Activated CD8-positive, alpha-beta memory T cell treated with anti-CD3 and anti-CD28 coated beads for 1 hour (primary cell): ENCODE measurements around the gene PNMA6E.

ENCODE experiments used
- DNase-seq, 2 donors: peaks; one replicate each; pipeline ENCODE4 v3.0.0-alpha.2; 2020; ENCODE audit warnings: low read depth in 1 of 2; ENCODE audit errors: extremely low read depth in 1 of 2

Gene PNMA6E

DNA sequence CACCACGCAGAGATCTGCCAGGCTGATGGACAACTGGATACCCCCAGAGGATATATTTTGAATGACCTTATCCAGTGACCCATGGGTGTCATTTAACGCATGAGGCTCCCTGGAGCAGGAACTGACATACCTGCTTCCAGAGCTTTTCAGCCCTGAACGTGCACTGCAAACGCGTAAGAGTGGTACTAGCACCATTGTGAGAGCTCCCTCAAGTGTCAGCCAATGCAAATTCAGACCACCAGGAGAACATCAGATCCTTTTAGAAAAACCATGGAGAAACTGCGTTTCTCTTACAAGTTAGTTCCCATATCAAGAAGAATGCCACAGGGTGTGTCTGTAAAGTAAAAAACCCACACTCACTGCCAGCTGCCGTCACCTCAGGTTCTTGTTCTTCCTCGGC is 37.4 kb upstream of the PNMA6E start:
- DNase-seq = no peak

DNA sequence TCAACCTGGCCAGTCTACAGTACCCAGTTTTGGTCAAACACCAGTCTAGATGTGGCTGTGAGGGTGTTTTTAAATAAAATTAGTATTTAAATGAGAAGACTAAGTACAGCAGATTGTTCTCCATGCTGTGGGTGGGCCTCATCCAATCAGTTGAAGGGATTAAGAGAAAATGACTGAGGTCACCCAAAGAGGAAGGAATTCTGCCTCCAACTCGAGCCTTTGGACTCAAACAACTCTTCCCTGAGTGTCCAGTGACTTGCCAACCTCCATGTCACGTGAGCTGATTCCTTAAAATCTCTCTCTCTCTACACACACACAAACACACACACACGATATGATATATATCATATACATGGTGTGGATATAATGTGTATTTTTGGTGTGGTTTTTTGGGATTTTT is 34.7 kb upstream of the PNMA6E start:
- DNase-seq = no peak

- DNase-seq = no peak
Measured at GRCh38 chrX:153434801-153435200, 33.7 kb upstream of the PNMA6E start.

- no peak for DNase-seq
Measured at GRCh38 chrX:153433781-153434285, 32.7 kb upstream of the PNMA6E start.

DNA sequence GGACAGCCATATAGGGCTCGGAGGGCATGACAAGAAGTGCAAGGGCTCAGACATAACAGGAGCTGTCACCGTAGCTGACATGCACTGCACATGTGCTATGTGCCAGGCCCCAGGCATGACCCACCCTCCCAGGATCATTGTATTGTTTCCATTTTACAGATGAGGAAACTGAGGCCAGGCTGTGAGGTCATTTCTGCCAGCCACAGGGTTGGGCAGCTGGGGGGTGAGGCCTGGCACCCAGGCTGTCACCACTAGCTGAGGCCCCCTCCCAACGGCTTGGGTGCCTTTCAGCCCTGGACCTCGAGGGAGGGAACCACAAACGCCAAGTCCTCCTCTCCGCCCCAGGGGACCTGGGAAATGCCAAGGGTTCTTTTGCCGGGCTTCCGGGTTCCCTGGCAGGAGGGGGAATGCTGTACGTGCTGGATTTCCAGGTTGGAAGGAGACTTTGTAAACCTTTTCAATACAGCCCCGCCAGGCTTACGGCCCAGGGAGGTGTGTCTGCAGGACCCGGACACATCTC is 32.1 kb upstream of the PNMA6E start:
- DNase-seq = no peak

DNA sequence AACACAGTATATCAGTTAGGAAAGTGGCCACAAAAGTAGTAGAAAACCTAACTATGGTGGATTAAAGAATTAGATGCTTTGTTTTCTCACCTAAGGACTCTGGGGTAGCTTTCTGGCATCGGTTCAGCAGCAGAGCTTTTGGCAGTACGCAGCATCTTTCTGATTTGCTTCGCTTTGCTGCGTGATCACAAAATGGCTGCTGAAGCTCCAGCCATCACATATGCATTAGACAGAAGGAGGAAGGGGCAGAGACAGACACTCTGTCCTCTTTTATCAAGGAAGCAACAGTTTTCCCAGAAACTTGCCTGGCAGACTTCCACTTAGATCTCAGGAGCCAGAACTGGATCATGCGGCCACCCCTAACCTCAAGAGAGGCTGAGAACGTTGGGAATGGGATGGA is 29.6 kb upstream of the PNMA6E start:
- no peak for DNase-seq

GRCh38 chrX:153426204-153426603 is 25.1 kb upstream of the PNMA6E start:
- no peak for DNase-seq

- DNase-seq = no peak
Measured at GRCh38 chrX:153423652-153424051, 22.5 kb upstream of the PNMA6E start.

DNA sequence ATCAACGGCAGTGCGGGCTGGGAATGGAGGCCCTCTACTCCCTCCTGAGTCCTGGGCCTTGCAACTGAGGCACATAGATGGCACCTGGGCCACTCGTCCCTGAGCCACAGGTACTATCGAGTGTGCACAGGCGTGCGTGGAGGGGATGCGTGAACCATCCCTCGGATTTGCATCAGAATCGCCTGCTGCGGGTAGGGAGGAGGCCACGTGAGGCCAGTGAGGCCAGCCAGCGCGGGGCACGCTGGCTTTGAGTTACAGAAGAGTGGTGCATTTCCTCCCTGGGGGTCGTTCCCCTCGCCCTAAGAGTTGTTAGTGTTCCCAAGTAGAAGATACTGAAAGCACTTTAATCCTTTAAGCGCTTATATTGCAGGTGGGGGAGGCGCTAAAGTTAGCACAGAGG is 20.7 kb upstream of the PNMA6E start:
- DNase-seq = no peak

GRCh38 chrX:153420851-153421599 is 19.9 kb upstream of the PNMA6E start:
- no peak for DNase-seq

DNA sequence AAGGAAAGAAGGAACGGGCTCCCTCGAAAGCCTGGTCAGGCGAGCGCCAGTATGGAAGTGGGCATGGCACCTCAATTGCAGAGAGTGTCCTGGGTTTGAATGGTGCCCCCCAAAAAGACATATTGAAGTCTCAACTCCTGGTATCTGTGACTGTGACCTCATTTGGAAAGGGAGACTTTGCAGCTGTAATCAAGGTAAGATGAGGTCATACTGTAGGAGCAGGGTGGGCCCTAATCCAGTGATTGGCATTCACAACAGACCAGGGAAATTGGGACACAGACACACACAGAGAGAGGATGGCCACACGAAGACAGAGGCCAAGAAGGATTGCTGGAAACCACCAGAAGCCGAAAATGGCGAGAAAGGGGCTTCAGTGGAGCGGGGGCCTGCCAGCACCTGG is 16.5 kb upstream of the PNMA6E start:
- no peak for DNase-seq

DNA sequence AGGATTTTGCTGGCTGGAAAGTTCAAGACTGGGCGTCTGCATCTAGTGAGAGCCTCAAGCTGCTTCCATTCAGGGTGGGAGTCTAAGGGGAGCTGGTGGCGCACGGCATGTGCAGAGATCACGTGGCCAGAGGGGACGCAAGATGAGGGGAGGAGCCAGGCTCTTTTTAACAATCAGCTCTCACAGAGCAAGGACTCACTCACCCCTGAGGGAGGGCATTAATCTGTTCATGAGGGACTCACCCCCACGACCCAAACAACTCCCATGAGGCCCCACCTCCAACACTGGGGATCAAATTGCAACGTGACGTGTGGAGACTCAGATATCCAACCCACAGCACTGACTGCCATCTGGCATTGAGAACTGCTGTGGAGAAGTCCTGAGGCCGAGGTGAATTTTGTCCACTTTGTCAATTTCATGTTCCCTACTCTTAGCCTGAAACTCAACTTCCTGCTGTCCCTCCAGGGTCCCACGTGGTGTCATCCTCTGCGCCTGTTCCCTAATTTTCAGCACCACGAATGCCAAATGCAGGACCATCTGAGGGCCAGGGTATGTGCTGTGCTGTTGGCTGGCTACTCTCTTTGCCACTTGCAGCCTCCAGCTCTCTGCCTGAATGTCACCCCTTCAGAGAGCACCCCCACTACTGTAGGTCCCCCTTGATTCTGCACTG is 15.8 kb upstream of the PNMA6E start:
- no peak for DNase-seq

DNA sequence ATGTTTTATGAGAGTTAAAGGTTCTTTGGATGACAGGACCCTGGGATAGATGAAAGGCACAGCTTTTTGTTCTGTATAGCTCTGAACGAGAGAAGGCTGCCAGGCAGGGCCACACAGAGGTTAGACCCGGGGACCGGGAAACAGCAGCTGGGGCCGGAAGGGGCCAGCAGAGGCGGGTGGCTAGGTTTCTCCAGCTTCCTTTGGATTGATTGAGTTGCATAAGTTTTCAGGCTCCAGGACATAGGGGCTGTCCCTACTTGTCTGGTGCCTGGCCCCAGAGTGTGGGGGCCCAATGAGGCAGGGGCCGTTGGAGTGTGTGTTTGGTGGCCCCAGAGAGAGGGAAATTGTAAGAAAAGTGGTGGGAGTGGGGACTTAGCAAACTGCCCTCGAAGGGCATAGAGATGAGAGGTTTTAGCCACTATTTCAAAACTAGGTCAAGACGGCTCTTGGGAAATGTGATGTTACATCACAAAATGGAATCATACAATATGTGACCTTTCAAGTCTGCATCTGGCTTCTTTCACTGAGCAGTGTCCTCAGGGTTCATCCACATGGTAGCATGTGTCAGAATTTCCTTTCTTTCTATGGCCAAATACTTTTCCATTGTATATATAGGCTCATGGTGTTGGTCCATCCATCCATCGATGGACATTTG is 13.8 kb upstream of the PNMA6E start:
- no peak for DNase-seq

- DNase-seq = no peak
Measured at GRCh38 chrX:153413731-153414130, 12.6 kb upstream of the PNMA6E start.

DNA sequence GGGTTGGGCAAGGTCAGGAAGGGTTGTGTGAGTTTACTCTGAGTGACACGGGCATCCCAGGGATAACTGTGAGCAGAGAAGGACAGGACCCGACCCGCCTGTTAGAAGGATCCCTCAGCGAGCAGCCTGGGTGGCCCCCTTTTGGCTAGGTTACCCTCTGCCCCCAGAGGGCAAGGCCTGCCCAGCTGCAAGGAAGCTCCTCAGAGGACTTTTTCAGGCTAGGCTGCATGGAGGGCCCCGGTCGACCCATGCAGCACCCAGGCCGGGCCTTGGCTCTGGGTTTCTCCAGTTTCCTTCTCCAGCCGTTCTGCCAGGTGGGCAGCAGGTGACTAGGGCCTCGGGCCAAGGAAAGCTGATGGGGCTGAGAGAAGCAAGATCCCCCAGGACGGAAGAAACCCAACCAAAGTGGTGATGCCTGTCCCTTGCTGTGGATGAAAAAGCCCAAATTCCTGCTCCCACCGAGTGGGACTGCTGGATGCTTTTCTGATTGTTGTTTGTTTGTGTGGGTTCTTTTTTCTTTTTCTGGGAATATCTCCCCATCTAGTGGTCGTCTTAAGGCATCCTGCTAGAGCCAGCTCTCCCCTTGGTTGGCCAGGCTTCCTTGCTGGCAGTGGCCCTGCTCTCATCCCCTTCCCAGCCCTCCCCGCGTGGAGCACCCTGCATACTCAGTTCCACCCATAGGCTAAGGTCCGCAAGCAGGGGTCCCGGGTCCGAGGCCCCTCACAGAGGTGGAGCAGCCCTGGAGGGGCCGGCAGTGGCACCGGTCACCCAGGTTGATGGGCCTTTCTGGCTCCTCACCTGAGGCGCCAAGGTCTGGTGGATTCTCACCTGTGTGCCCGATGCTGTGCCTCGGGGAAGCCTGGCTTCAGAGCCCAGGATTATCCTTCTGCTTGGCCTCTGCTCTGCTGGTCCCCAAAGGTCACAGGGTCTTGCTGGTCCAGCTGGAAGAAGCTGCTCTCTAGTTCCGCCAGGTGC is 11.9 kb upstream of the PNMA6E start:
- no peak for DNase-seq

DNA sequence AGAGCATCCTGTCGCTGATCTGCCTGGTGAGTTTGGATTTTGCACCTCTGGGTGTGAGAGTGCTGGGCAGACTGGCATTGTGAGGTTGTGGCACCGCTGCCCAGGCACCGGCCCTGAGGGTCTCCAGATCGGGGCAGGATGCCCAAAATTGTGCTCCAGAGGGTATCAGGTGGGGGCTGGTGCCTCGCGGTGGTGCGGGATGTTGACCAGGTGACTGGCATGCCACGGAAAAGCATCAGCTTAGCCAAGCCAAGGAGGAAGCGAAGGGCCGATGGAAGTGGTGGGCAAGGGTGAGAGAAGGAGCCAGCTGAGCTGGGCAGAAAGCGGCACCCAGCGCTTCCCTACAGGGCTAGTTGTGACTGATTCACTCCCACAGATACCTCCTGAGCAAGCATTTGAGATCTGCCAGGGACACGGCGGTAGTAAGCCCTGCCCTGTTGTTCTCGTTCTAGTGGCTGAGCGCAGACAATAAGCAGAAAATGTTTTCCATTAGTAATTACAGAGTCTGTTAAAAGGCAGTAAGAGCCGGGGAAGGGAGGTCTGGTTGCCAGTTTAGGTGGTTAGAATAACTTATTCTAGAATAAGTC is 10.9 kb upstream of the PNMA6E start:
- DNase-seq = no peak

GRCh38 chrX:153411255-153411987 is 10.3 kb upstream of the PNMA6E start, which contains the start of gene ZFP92:
TSS of gene ZFP92 (plus strand) at chrX:153411472. CDS start at chrX:153418323, 6,851 bp downstream.
- DNase-seq = no peak

DNA sequence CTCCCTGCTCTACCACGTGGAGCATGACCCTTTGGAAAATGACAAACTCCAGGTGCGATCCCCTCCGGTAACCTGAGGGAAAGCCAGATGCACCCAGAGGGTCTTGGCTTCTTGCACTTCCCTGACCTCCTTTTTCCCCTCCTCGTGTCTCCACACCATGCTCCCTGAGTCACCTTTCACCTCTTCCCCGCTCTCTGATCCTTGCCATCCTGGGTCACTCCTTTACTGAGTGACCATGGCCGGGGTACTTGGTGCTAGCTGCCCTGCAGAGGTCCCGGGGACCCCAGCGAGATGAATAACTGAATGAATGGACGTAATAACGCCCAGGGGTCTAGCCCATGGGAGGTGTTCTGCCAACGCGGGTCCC is 9.7 kb upstream of the PNMA6E start:
- no peak for DNase-seq

DNA sequence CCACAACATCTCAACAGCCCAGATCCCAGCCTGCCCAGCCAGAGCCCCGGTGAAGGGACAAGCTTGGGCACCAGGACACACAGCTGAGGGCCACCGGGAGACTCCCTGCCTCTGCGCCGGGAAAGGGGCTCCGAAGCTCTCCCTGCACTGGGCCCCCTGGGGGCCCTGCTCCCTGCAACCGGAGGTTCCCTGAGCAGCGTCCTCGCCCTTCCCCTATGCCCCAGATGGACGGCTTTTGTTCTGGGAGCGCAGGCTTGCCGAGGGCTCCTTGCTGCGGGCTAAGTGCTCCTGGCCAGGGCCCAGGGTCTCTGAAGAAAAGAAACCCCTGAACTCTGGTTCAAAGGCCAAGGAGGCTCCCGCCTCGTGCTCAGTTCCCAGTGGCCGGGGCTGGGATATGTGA is 9.2 kb upstream of the PNMA6E start:
- no peak for DNase-seq
